ENCODE results near the gene PTPN18.

GRCh38 chr2:130335226-130335625 is 20.6 kb upstream of the PTPN18 start:
- TF ChIP-seq CTCF (IDR thresholded peaks at IDR 0.05; ENCODE audit: insufficient read depth, low read length) (no peak), GABPA (IDR thresholded peaks at IDR 0.05; ENCODE audit: low read depth) (no peak), POLR2AphosphoS5 (IDR thresholded peaks at IDR 0.05; ENCODE audit: low read depth) (no peak), REST (IDR thresholded peaks at IDR 0.05; ENCODE audit: insufficient replicate concordance, low read depth) (no peak), SPI1 (IDR thresholded peaks at IDR 0.05; ENCODE audit: borderline replicate concordance, low read depth) (no peak)
